SK-N-SH treated with all-trans-retinoic acid at 6 μM for 48 hours (cell line): ENCODE results near the gene CHML.

ENCODE experiments used
- ARNTL ChIP-seq: fragments of 450-650 bp; formaldehyde crosslinking; IDR thresholded peaks from 2 replicates; pipeline ENCODE4 v1.5.0; 2020; ENCODE audit warnings: low read depth, mild to moderate bottlenecking, moderate library complexity, borderline replicate concordance
- BACH2 ChIP-seq: fragments of 250-450 bp; sonication (Bioruptor Pico); IDR thresholded peaks from 2 replicates; pipeline ENCODE4 v1.9.0; 2021; ENCODE audit warnings: mild to moderate bottlenecking, borderline replicate concordance
- CREB5 ChIP-seq: fragments of 250-450 bp; sonication (Bioruptor Pico); IDR thresholded peaks from 2 replicates; pipeline ENCODE4 v1.5.1; 2020; ENCODE audit warnings: low read depth, mild to moderate bottlenecking, moderate library complexity
- CSDC2 ChIP-seq: fragments of 250-450 bp; sonication (Bioruptor Pico); IDR thresholded peaks from 2 replicates; pipeline ENCODE4 v1.5.0; 2020; ENCODE audit warnings: mild to moderate bottlenecking, moderate library complexity
- GLIS3 ChIP-seq: fragments of 250-450 bp; sonication (Bioruptor Pico); IDR thresholded peaks from 2 replicates; pipeline ENCODE4 v1.5.0; 2020; ENCODE audit warnings: mild to moderate bottlenecking, moderate library complexity
- OSR1 ChIP-seq: fragments of 250-450 bp; sonication (Bioruptor Pico); IDR thresholded peaks from 2 replicates; pipeline ENCODE4 v1.8.0; 2022; ENCODE audit warnings: moderate library complexity, mild to moderate bottlenecking, inconsistent platforms
- PATZ1 ChIP-seq: fragments of 250-450 bp; sonication (Bioruptor Pico); IDR thresholded peaks from 2 replicates; pipeline ENCODE4 v1.8.0; 2020; ENCODE audit warnings: mild to moderate bottlenecking, moderate library complexity, borderline replicate concordance
- PPARA ChIP-seq: fragments of 250-450 bp; sonication (Bioruptor Pico); IDR thresholded peaks from 2 replicates; pipeline ENCODE4 v1.5.0; 2020; ENCODE audit warnings: mild to moderate bottlenecking, borderline replicate concordance
- SNAI2 ChIP-seq: fragments of 250-450 bp; sonication (Bioruptor Pico); IDR thresholded peaks from 2 replicates; pipeline ENCODE4 v1.5.0; 2020; ENCODE audit warnings: mild to moderate bottlenecking, moderate library complexity
- TCF4 ChIP-seq: fragments of 250-450 bp; sonication (Bioruptor Pico); IDR thresholded peaks from 2 replicates; pipeline ENCODE4 v1.8.0; 2021; ENCODE audit warnings: mild to moderate bottlenecking, moderate library complexity, borderline replicate concordance
- TOX ChIP-seq: fragments of 250-450 bp; sonication (Bioruptor Pico); IDR thresholded peaks from 2 replicates; pipeline ENCODE4 v1.8.0; 2021; ENCODE audit warnings: mild to moderate bottlenecking, moderate library complexity, borderline replicate concordance
- TSHZ2 ChIP-seq: fragments of 250-450 bp; sonication (Bioruptor Pico); IDR thresholded peaks from 2 replicates; pipeline ENCODE4 v1.5.0; 2020; ENCODE audit warnings: mild to moderate bottlenecking, moderate library complexity
- ZFP3 ChIP-seq: fragments of 250-450 bp; sonication (Bioruptor Pico); IDR thresholded peaks from 2 replicates; pipeline ENCODE4 v1.5.0; 2020; ENCODE audit warnings: mild to moderate bottlenecking, moderate library complexity
- ZNF565 ChIP-seq: fragments of 450-650 bp; formaldehyde crosslinking; conservative IDR thresholded peaks from 2 replicates; pipeline ENCODE4 v1.5.0; 2020; ENCODE audit warnings: low read depth, mild to moderate bottlenecking, moderate library complexity

- TF ChIP-seq OSR1 (CRISPR knock-in tag) (no peak), PATZ1 (CRISPR knock-in tag) (no peak), TOX (CRISPR knock-in tag) (no peak), ZFP3 (CRISPR knock-in tag) (no peak), GLIS3 (CRISPR knock-in tag) (no peak), CSDC2 (CRISPR knock-in tag) (no peak), BACH2 (CRISPR knock-in tag) (no peak), SNAI2 (CRISPR knock-in tag) (no peak), CREB5 (CRISPR knock-in tag) (no peak), TSHZ2 (CRISPR knock-in tag) (no peak), TCF4 (no peak), ARNTL (no peak), PPARA (CRISPR knock-in tag) (no peak), ZNF565 (CRISPR knock-in tag) (no peak)
Measured at GRCh38 chr1:241636291-241636690, 3.9 kb downstream of the CHML start.
